ENCODE data around the gene SBNO1.

Gene SBNO1

DNA sequence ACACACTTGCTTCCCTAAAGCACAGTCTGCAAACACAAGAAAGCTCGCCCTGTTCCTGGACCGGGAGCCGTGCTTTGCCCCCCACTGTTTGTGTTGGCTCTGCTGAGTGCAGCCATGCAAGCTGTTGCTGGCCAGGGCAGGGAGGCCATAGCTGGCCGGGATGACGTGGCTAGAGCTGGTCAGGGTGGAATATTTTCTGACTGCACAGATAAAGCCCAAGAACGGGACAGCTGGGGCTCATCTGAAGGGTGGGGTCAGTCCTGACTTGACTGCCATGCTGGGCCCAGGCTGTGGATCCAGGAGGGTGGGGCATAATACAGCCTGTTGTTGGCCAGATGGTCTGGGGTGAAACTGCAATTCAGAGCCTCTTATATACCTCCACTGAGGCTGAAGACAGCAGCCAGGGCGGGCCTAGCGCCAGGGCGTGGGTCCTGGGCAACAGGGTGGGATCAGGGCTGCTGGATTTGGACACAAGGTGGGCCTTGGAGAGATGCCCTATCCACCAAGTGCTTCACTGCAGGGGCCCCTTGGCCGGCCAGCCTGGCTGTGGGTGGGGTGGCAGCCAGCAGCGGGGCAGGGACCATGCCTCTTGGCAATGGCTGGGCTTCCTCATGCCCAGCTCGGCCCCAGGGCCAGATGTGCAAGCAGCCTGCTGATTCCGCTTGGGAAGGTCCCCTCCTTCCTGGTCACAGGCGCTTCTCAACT is 34.1 kb upstream of the SBNO1 start:
- peaks cover 0 to 2% of the 10 kb centered on the region in 2 donors for H3K4me1 ChIP-seq (ENCODE audit: control insufficient read depth in 1 of 2, insufficient read depth in 2 of 2, low read length in 2 of 2)
- H3K9me3 ChIP-seq (ENCODE audit: control insufficient read depth in 1 of 2, low read length in 2 of 2) = no peaks in the 10 kb centered on the region
- H3K27ac ChIP-seq (ENCODE audit: low read depth, low read length) = no peak overlapping the region
- no peak overlapping the region for H3K4me3 ChIP-seq (ENCODE audit: low read depth in 1 of 2, low read length in 2 of 2)
- no peaks in the 10 kb centered on the region for H3K27me3 ChIP-seq (ENCODE audit: control insufficient read depth in 1 of 2, insufficient read depth in 2 of 2, low read length in 2 of 2)
- no peak overlapping the region for H3K9ac ChIP-seq (ENCODE audit: low read depth in 1 of 2, low read length in 2 of 2)
- H3K36me3 ChIP-seq (ENCODE audit: control insufficient read depth in 1 of 2, insufficient read depth in 2 of 2, low read length in 2 of 2) = peaks cover 40 to 60% of the 10 kb centered on the region in 2 donors

DNA sequence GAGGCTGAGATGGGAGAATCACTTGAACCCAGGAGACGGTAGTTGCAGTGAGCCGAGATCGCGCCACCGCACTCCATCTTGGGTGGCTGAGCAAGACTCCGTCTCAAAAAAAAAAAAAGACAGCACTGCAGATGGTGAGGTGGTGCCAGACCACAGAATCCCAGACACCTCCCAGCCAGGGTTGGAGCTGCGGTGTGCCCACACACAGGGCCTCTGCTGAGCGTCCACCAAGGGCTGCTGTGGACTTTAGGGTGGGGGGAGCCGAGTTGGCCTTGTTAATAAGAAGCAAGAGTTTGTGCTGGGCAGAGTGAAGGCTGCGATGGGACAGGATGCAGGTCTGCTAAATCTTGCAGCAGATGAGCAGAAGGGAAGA is 33.5 kb upstream of the SBNO1 start:
- Histone ChIP-seq H3K4me1 (ENCODE audit: control insufficient read depth in 1 of 2, insufficient read depth in 2 of 2, low read length in 2 of 2) (peaks cover 0 to 2% of the 10 kb centered on the region in 2 donors), H3K27me3 (ENCODE audit: control insufficient read depth in 1 of 2, insufficient read depth in 2 of 2, low read length in 2 of 2) (no peaks in the 10 kb centered on the region), H3K9me3 (ENCODE audit: control insufficient read depth in 1 of 2, low read length in 2 of 2) (no peaks in the 10 kb centered on the region), H3K27ac (ENCODE audit: low read depth, low read length) (no peak overlapping the region), H3K36me3 (ENCODE audit: control insufficient read depth in 1 of 2, insufficient read depth in 2 of 2, low read length in 2 of 2) (peaks cover 35 to 60% of the 10 kb centered on the region in 2 donors), H3K4me3 (ENCODE audit: low read depth in 1 of 2, low read length in 2 of 2) (no peak overlapping the region), H3K9ac (ENCODE audit: low read depth in 1 of 2, low read length in 2 of 2) (no peak overlapping the region)

DNA sequence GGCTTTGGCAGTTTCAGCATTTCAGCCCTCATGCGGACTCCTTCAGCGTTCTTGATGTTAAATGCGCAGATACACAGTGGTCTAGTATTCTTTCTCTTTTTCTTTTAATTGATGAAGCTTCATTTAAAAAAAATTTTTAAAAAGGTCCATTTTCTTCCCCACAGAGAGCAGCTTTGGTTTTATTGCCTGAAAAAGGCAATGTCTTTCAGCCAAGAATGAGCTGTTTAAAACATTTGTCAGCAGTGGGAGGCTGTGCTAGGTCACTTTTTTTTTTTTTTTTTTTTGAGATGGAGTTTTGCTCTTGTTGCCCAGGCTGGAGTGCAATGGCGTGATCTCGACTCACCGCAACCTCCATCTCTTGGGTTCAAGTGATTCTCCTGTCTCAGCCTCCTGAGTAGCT is 32.8 kb upstream of the SBNO1 start:
- Histone ChIP-seq H3K4me3 (ENCODE audit: low read depth in 1 of 2, low read length in 2 of 2) (no peak overlapping the region), H3K36me3 (ENCODE audit: control insufficient read depth in 1 of 2, insufficient read depth in 2 of 2, low read length in 2 of 2) (peaks cover 29 to 58% of the 10 kb centered on the region in 2 donors), H3K9me3 (ENCODE audit: control insufficient read depth in 1 of 2, low read length in 2 of 2) (no peaks in the 10 kb centered on the region), H3K27me3 (ENCODE audit: control insufficient read depth in 1 of 2, insufficient read depth in 2 of 2, low read length in 2 of 2) (no peaks in the 10 kb centered on the region), H3K27ac (ENCODE audit: low read depth, low read length) (no peak overlapping the region), H3K9ac (ENCODE audit: low read depth in 1 of 2, low read length in 2 of 2) (no peak overlapping the region), H3K4me1 (ENCODE audit: control insufficient read depth in 1 of 2, insufficient read depth in 2 of 2, low read length in 2 of 2) (peaks cover 0 to 2% of the 10 kb centered on the region in 2 donors)

- peaks cover 28 to 58% of the 10 kb centered on the region in 2 donors for H3K36me3 ChIP-seq (ENCODE audit: control insufficient read depth in 1 of 2, insufficient read depth in 2 of 2, low read length in 2 of 2)
- no peaks in the 10 kb centered on the region for H3K4me1 ChIP-seq (ENCODE audit: control insufficient read depth in 1 of 2, insufficient read depth in 2 of 2, low read length in 2 of 2)
- H3K9ac ChIP-seq (ENCODE audit: low read depth in 1 of 2, low read length in 2 of 2) = no peak overlapping the region
- H3K27me3 ChIP-seq (ENCODE audit: control insufficient read depth in 1 of 2, insufficient read depth in 2 of 2, low read length in 2 of 2) = no peaks in the 10 kb centered on the region
- no peaks in the 10 kb centered on the region for H3K9me3 ChIP-seq (ENCODE audit: control insufficient read depth in 1 of 2, low read length in 2 of 2)
- H3K27ac ChIP-seq (ENCODE audit: low read depth, low read length) = no peak overlapping the region
- no peak overlapping the region for H3K4me3 ChIP-seq (ENCODE audit: low read depth in 1 of 2, low read length in 2 of 2)
Observed at GRCh38 chr12:123396954-123397353, 32.3 kb upstream of the SBNO1 start.

GRCh38 chr12:123396543-123396942 is 31.9 kb upstream of the SBNO1 start:
- H3K4me1 ChIP-seq (ENCODE audit: control insufficient read depth in 1 of 2, insufficient read depth in 2 of 2, low read length in 2 of 2) = no peaks in the 10 kb centered on the region
- H3K27me3 ChIP-seq (ENCODE audit: control insufficient read depth in 1 of 2, insufficient read depth in 2 of 2, low read length in 2 of 2) = no peaks in the 10 kb centered on the region
- no peak overlapping the region for H3K27ac ChIP-seq (ENCODE audit: low read depth, low read length)
- H3K4me3 ChIP-seq (ENCODE audit: low read depth in 1 of 2, low read length in 2 of 2) = no peak overlapping the region
- H3K9ac ChIP-seq (ENCODE audit: low read depth in 1 of 2, low read length in 2 of 2) = no peak overlapping the region
- H3K9me3 ChIP-seq (ENCODE audit: control insufficient read depth in 1 of 2, low read length in 2 of 2) = no peaks in the 10 kb centered on the region
- peaks cover 32 to 60% of the 10 kb centered on the region in 2 donors for H3K36me3 ChIP-seq (ENCODE audit: control insufficient read depth in 1 of 2, insufficient read depth in 2 of 2, low read length in 2 of 2)

DNA sequence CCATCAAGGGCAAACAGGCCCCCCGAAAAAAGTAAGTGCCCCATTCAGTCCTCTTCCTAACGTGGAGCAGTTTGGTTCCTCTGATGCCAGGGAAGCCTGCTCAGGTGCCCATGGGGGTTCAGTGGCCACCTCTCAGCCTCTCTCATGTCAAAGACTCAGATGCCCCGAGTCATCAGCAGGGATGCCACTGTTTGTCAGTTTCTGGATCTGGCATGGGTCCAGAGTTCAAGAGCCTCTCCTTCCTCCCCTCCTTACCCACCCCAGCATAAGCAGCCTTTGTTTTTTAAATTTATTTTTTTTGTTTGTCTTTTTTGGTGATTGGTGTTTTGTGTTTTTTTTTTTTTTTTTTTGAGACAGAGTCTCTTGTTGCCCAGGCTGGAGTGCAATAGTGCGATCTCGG is 30.6 kb upstream of the SBNO1 start:
- H3K4me1 ChIP-seq (ENCODE audit: control insufficient read depth in 1 of 2, insufficient read depth in 2 of 2, low read length in 2 of 2) = peaks cover 4% of the 10 kb centered on the region in 2 donors
- no peak overlapping the region for H3K27ac ChIP-seq (ENCODE audit: low read depth, low read length)
- H3K9me3 ChIP-seq (ENCODE audit: control insufficient read depth in 1 of 2, low read length in 2 of 2) = no peaks in the 10 kb centered on the region
- H3K4me3 ChIP-seq (ENCODE audit: low read depth in 1 of 2, low read length in 2 of 2) = no peak overlapping the region
- no peak overlapping the region for H3K9ac ChIP-seq (ENCODE audit: low read depth in 1 of 2, low read length in 2 of 2)
- no peaks in the 10 kb centered on the region for H3K27me3 ChIP-seq (ENCODE audit: control insufficient read depth in 1 of 2, insufficient read depth in 2 of 2, low read length in 2 of 2)
- H3K36me3 ChIP-seq (ENCODE audit: control insufficient read depth in 1 of 2, insufficient read depth in 2 of 2, low read length in 2 of 2) = peaks cover 34 to 68% of the 10 kb centered on the region in 2 donors

DNA sequence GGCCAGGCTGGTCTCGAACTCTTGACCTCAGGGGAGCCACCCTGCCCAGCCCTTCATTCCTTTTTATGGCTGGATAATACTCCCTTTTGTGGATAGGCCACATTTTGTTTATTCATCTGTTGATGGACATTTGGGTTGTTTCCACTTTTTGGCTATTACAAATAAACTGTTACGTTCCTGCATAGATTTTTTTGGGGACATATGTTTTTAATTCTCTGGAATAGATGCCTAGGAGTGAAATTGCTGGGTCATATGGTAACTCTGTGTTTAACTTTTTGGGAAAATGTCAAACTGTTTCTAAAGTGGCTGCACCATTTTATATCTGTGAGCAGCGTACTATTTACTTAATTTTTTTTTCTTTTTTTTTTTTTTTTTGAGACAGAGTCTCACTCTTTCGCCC is 29.1 kb upstream of the SBNO1 start:
- Histone ChIP-seq H3K9ac (ENCODE audit: low read depth in 1 of 2, low read length in 2 of 2) (no peak overlapping the region), H3K4me3 (ENCODE audit: low read depth in 1 of 2, low read length in 2 of 2) (no peak overlapping the region), H3K4me1 (ENCODE audit: control insufficient read depth in 1 of 2, insufficient read depth in 2 of 2, low read length in 2 of 2) (peaks cover 5 to 8% of the 10 kb centered on the region in 2 donors), H3K27me3 (ENCODE audit: control insufficient read depth in 1 of 2, insufficient read depth in 2 of 2, low read length in 2 of 2) (no peaks in the 10 kb centered on the region), H3K27ac (ENCODE audit: low read depth, low read length) (no peak overlapping the region), H3K9me3 (ENCODE audit: control insufficient read depth in 1 of 2, low read length in 2 of 2) (no peaks in the 10 kb centered on the region), H3K36me3 (ENCODE audit: control insufficient read depth in 1 of 2, insufficient read depth in 2 of 2, low read length in 2 of 2) (peaks cover 32 to 67% of the 10 kb centered on the region in 2 donors)

DNA sequence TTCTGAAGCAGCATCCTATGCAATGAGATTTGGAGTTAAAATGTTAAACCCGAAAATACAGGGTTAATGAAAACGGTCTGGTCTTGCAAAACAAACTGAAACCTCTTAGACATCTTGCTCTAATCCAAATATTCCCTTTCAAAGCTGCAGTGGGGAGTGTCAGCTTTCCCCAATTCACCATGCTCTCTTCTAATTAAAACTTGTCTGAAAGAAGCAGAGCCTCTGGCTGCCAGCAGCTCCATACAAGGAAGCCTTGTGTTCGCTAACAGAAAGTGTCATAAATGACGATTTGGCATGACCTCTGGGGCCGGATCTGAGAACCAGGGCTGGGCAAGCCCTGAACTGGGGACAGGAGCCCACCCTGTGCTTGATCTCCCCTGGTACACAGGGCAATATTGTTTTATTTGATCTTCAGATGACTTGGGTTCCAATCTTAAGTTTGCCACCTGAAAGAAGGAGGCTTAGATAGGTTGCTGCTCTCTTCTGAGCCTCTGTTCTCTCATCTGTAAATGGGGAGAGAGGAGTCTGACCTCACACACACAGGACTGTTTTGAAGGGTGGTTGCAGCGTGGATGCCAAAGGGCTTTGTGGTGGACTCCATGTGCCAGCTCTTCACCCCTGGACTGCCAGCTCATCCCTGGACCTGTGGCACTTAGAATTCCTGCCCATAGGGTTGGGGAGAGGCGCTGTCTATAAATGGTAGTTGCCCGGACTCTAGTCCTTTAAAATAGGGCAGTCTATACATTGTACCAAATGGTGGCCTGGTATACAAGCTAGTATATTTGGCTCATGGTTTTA is 27.1 kb upstream of the SBNO1 start:
- no peaks in the 10 kb centered on the region for H3K27me3 ChIP-seq (ENCODE audit: control insufficient read depth in 1 of 2, insufficient read depth in 2 of 2, low read length in 2 of 2)
- H3K4me1 ChIP-seq (ENCODE audit: control insufficient read depth in 1 of 2, insufficient read depth in 2 of 2, low read length in 2 of 2) = peaks cover 18 to 21% of the 10 kb centered on the region in 2 donors
- no peaks in the 10 kb centered on the region for H3K9me3 ChIP-seq (ENCODE audit: control insufficient read depth in 1 of 2, low read length in 2 of 2)
- H3K4me3 ChIP-seq (ENCODE audit: low read depth in 1 of 2, low read length in 2 of 2) = no peak overlapping the region
- no peak overlapping the region for H3K27ac ChIP-seq (ENCODE audit: low read depth, low read length)
- H3K36me3 ChIP-seq (ENCODE audit: control insufficient read depth in 1 of 2, insufficient read depth in 2 of 2, low read length in 2 of 2) = peaks cover 28 to 53% of the 10 kb centered on the region in 2 donors
- no peak overlapping the region for H3K9ac ChIP-seq (ENCODE audit: low read depth in 1 of 2, low read length in 2 of 2)

- H3K9ac ChIP-seq (ENCODE audit: low read depth in 1 of 2, low read length in 2 of 2) = peak overlapping the region in 1 of 2 donors; percentile 50
- H3K27me3 ChIP-seq (ENCODE audit: control insufficient read depth in 1 of 2, insufficient read depth in 2 of 2, low read length in 2 of 2) = no peaks in the 10 kb centered on the region
- H3K9me3 ChIP-seq (ENCODE audit: control insufficient read depth in 1 of 2, low read length in 2 of 2) = no peaks in the 10 kb centered on the region
- no peak overlapping the region for H3K27ac ChIP-seq (ENCODE audit: low read depth, low read length)
- peak overlapping the region; percentile 70 to 73 for H3K4me3 ChIP-seq (ENCODE audit: low read depth in 1 of 2, low read length in 2 of 2)
- peaks cover 20 to 43% of the 10 kb centered on the region in 2 donors for H3K36me3 ChIP-seq (ENCODE audit: control insufficient read depth in 1 of 2, insufficient read depth in 2 of 2, low read length in 2 of 2)
- peaks cover 18 to 27% of the 10 kb centered on the region in 2 donors for H3K4me1 ChIP-seq (ENCODE audit: control insufficient read depth in 1 of 2, insufficient read depth in 2 of 2, low read length in 2 of 2)
Observed at GRCh38 chr12:123390498-123391426, 26.1 kb upstream of the SBNO1 start.
